Right lobe of liver (tissue), 6 donors: ENCODE measurements around the gene LY6G6D. TPM values are rescaled to one million over a fixed set of nuclear protein-coding genes. Genes with fewer than 3 reads are reported as not detected.

Experiments used
- ATAC-seq, 4 donors: fragments of 200-7000 bp; cut with Tn5 transposase; one replicate each; pipeline ENCODE4 v1.9.1; 2020; ENCODE audit warnings: mild to moderate bottlenecking in 4 of 4, moderate library complexity in 4 of 4
- DNase-seq, 3 donors: peaks; one replicate each; pipeline ENCODE4 v3.0.0-alpha.2; 2020
- H3K27ac ChIP-seq, 3 donors: fragments of 200-600 bp; one replicate each; pipeline ENCODE4 v1.8.0; 2022
- H3K27me3 ChIP-seq, 2 donors: fragments of 200-600 bp; one replicate each; pipeline ENCODE4 v1.8.0; 2022
- H3K36me3 ChIP-seq, 4 donors: fragments of 200-600 bp; sonication (generic) in 1 of 4; one replicate each; pipeline versions ENCODE4 v1.5.1 to v1.8.0; 2017 to 2022; ENCODE audit warnings: control low read depth in 1 of 4
- H3K4me1 ChIP-seq, 4 donors: fragments of 200-600 bp; sonication (generic) in 1 of 4; one replicate each; pipeline versions ENCODE4 v1.5.1 to v1.8.0; 2017 to 2022; ENCODE audit warnings: control low read depth in 1 of 4
- H3K4me3 ChIP-seq, 3 donors: fragments of 200-600 bp; one replicate each; pipeline ENCODE4 v1.8.0; 2022
- H3K9me3 ChIP-seq, 4 donors: fragments of 200-600 bp; sonication (generic) in 1 of 4; one replicate each; pipeline versions ENCODE4 v1.5.1 to v1.8.0; 2017 to 2022; ENCODE audit warnings: control low read depth in 1 of 4
- CTCF ChIP-seq, 4 donors: fragments of 200-600 bp in 3 of 4; fragments of 450-650 bp in 1 of 4; IDR thresholded peaks; one replicate each; pipeline versions ENCODE4 v1.5.1 to v1.8.0; 2016 to 2022; ENCODE audit warnings: antibody characterized with exemption in 4 of 4, mild to moderate bottlenecking in 2 of 4
- POLR2A ChIP-seq: fragments of 450-650 bp; IDR thresholded peaks from one replicate; pipeline ENCODE4 v1.6.1; 2017; ENCODE audit warnings: antibody characterized with exemption, mild to moderate bottlenecking
- WGBS: methylation state at CpG from one replicate; pipeline ENCODE4 v1.1.6; 2018; ENCODE audit warnings: low coverage, low lambda C conversion rate; ENCODE audit not compliant: insufficient coverage; ENCODE audit errors: missing lambda C conversion rate; 5-methylcytosine and 5-hydroxymethylcytosine counted together
- intact Hi-C, 2 donors: fragments of 100-400 bp; cut with DNase I; formaldehyde crosslinking; loops; one replicate each; pipeline versions ENCODE4 v1.11.2 to v1.14.1; 2022
- total RNA-seq, 6 experiments: library from RNA; depleted of rRNA in 2 of 6; stranded (reverse); fragments of >200 nt in 2 of 6; fragmentation: NEBNext Ultra II Directional in 3 of 6; extraction: Animal tissue kit (Norgen Biotek cat#: 25700) in 3 of 6; gene quantifications; one replicate each; pipeline versions ENCODE4 v1.1.0 to v1.2.4, GENCODE V29; 2016 to 2023
- donor health status: DM: no; HTN: yes; CAD: no.
- donor health status: DM: no; HTN: no; CAD: no.
- donor health status: DM: no; HTN: no; CAD: no.
- donor health status: DM: no; HTN: yes; CAD: no.
- donor health status: DM: no; HTN: yes; CAD: no.

The LY6G6D gene
- total RNA-seq, 6 experiments from 2014 or later = not detected

- intact Hi-C loops = loop anchor here in 1 of 2 donors (10.0 kb wide), 1 partner anchor 198 kb away; the partner anchor contains the start of gene SLC44A4
Observed at GRCh38 chr6:31676322-31676903, 38.7 kb upstream of the LY6G6D start.

GRCh38 chr6:31676904-31677303 is 38.2 kb upstream of the LY6G6D start:
- Histone ChIP-seq H3K27ac (no peak overlapping the region), H3K36me3 (peaks cover 0 to 11% (median 2%) of the 10 kb centered on the region in 4 donors), H3K4me1 (peaks cover 0 to 10% (median 0%) of the 10 kb centered on the region in 4 donors), H3K27me3 (no peaks in the 10 kb centered on the region), H3K4me3 (no peak overlapping the region), H3K9me3 (no peaks in the 10 kb centered on the region)
- ATAC-seq (no peak), DNase-seq (no peak)
- WGBS = 81% methylated on average over 6 of the region's 6 CpGs
- TF ChIP-seq POLR2A (no peak), CTCF (IDR thresholded peaks at IDR 0.05) (no peak)
- intact Hi-C loops = loop anchor here in 1 of 2 donors (10.0 kb wide), 1 partner anchor 198 kb away; the partner anchor contains the start of gene SLC44A4

More at GRCh38 chr6:31676322-31676903, 38.7 kb upstream of the LY6G6D start:
- H3K27ac ChIP-seq = no peak overlapping the region
- peaks cover 0 to 10% (median 0%) of the 10 kb centered on the region in 4 donors for H3K4me1 ChIP-seq
- no peaks in the 10 kb centered on the region for H3K9me3 ChIP-seq
- DNase-seq = no peak
- no peaks in the 10 kb centered on the region for H3K27me3 ChIP-seq
- no peak for TF ChIP-seq POLR2A
- TF ChIP-seq CTCF (IDR thresholded peaks at IDR 0.05) = no peak
- WGBS = no CpG with 5 or more reads among the region's 4 CpGs
- H3K36me3 ChIP-seq = peaks cover 0 to 15% (median 4%) of the 10 kb centered on the region in 4 donors
- no peak overlapping the region for H3K4me3 ChIP-seq
- ATAC-seq = no peak

GRCh38 chr6:31677955-31678354 is 37.2 kb upstream of the LY6G6D start:
- H3K4me1 ChIP-seq = peaks cover 0 to 16% (median 0%) of the 10 kb centered on the region in 4 donors
- H3K27me3 ChIP-seq = no peaks in the 10 kb centered on the region
- peaks cover 0 to 1% (median 0%) of the 10 kb centered on the region in 4 donors for H3K36me3 ChIP-seq
- ATAC-seq (no peak), DNase-seq (no peak)
- no peak for TF ChIP-seq CTCF (IDR thresholded peaks at IDR 0.05)
- no peak for TF ChIP-seq POLR2A
- 64% methylated on average over 7 of the region's 8 CpGs for WGBS
- H3K27ac ChIP-seq = no peak overlapping the region
- H3K9me3 ChIP-seq = no peaks in the 10 kb centered on the region
- H3K4me3 ChIP-seq = no peak overlapping the region
- intact Hi-C loops = loop anchor here in 1 of 2 donors (10.0 kb wide), 1 partner anchor 197 kb away; the partner anchor contains the start of gene SLC44A4

- WGBS = 14% methylated on average over 17 of the region's 17 CpGs
- TF ChIP-seq POLR2A (no peak), CTCF (IDR thresholded peaks at IDR 0.05) (peak; percentile 67 to 75 (median 72))
- ATAC-seq (peak; percentile 84 to 91 (median 86)), DNase-seq (peak; percentile 80 to 84 (median 82))
- Histone ChIP-seq H3K9me3 (no peaks in the 10 kb centered on the region), H3K4me3 (peak within 1 kb of the TSS; percentile 41 to 56 (median 53)), H3K4me1 (peaks cover 0 to 16% (median 0%) of the 10 kb centered on the region in 4 donors), H3K36me3 (no peaks in the 10 kb centered on the region), H3K27ac (peak within 1 kb of the TSS; percentile 26 to 64 (median 44)), H3K27me3 (no peaks in the 10 kb centered on the region)
- intact Hi-C loops = loop anchor here (10.0 kb wide), 1 partner anchor 84 kb away; the partner anchor contains the start of gene SAPCD1 (in 2 of the 2)
Observed at GRCh38 chr6:31680226-31681134, 34.7 kb upstream of the LY6G6D start, which contains the start of gene LY6G5C. Gene LY6G5C, minus strand, starts transcription at chr6:31681067. Its CDS starts 694 bp downstream, at chr6:31680373.
